SK-N-MC (cell line): ENCODE data around the gene TEX19.

ENCODE experiments used
- DNase-seq: peaks from one replicate; pipeline ENCODE4 v3.0.0-alpha.2; 2011; ENCODE audit warnings: low read depth, low spot score
- H3K27ac ChIP-seq: fragments of 200-600 bp; sonication (generic); 2 replicates; pipeline ENCODE4 v1.5.1; 2016; ENCODE audit warnings: mixed run types
- H3K36me3 ChIP-seq: fragments of 200-600 bp; sonication (generic); 2 replicates; pipeline ENCODE4 v1.6.1; 2017; ENCODE audit warnings: antibody characterized with exemption, low read length, mixed read lengths; ENCODE audit not compliant: insufficient read depth
- H3K4me3 ChIP-seq: fragments of 200-600 bp; sonication (generic); 2 replicates; pipeline ENCODE4 v1.5.1; 2016
- H3K9ac ChIP-seq: fragments of 200-600 bp; sonication (generic); 2 replicates; pipeline ENCODE4 v1.8.0; 2017; ENCODE audit warnings: mixed run types, mixed read lengths; ENCODE audit not compliant: insufficient read length
- H3K9me3 ChIP-seq: fragments of 200-600 bp; sonication (generic); 2 replicates; pipeline ENCODE4 v1.6.1; 2017; ENCODE audit warnings: low read depth, mild to moderate bottlenecking, antibody characterized with exemption, low read length, moderate library complexity, mixed read lengths
- EZH2 ChIP-seq: fragments of 200-600 bp; sonication (generic); IDR thresholded peaks from one replicate; pipeline ENCODE4 v1.6.1; 2017; ENCODE audit warnings: antibody characterized with exemption
- FOXP2 ChIP-seq: optimal IDR thresholded peaks from 2 replicates; pipeline ENCODE3; 2011; ENCODE audit warnings: mild to moderate bottlenecking, moderate library complexity; ENCODE audit not compliant: insufficient read depth; ENCODE audit errors: extremely low read length, control extremely low read depth
- POLR2AphosphoS5 ChIP-seq: IDR thresholded peaks from 2 replicates; pipeline ENCODE4 v1.6.1; 2012; ENCODE audit warnings: mild to moderate bottlenecking, low read depth, low read length, borderline replicate concordance

Gene TEX19

GRCh38 chr17:82390015-82390859 lies 31.2 kb downstream of the TEX19 start:
- no peak for TF ChIP-seq POLR2AphosphoS5
- no peak for TF ChIP-seq EZH2
- no peak for TF ChIP-seq FOXP2
- H3K36me3 ChIP-seq: no peaks in the 10 kb centered on the region; the same call in 1 of the 2 replicates
- H3K4me3 ChIP-seq: no peak overlapping the region
- DNase-seq: no peak
- no peak overlapping the region for H3K9ac ChIP-seq
- H3K27ac ChIP-seq: no peak overlapping the region
- no peaks in the 10 kb centered on the region for H3K9me3 ChIP-seq

- DNase-seq: no peak
- Histone ChIP-seq H3K9me3 (no peaks in the 10 kb centered on the region), H3K27ac (no peak overlapping the region), H3K36me3 (no peaks in the 10 kb centered on the region; the same call in 1 of the 2 replicates), H3K4me3 (no peak overlapping the region), H3K9ac (no peak overlapping the region)
- TF ChIP-seq EZH2 (no peak), POLR2AphosphoS5 (no peak), FOXP2 (no peak)
Observed at GRCh38 chr17:82390860-82391435, 31.9 kb downstream of the TEX19 start.

- DNase-seq: no peak
- TF ChIP-seq FOXP2 (no peak), POLR2AphosphoS5 (no peak), EZH2 (no peak)
- H3K9ac ChIP-seq: no peak overlapping the region
- H3K36me3 ChIP-seq: no peaks in the 10 kb centered on the region; the same call in 1 of the 2 replicates
- no peaks in the 10 kb centered on the region for H3K9me3 ChIP-seq
- H3K4me3 ChIP-seq: no peak overlapping the region
- no peak overlapping the region for H3K27ac ChIP-seq
Observed at GRCh38 chr17:82391496-82392066, 32.5 kb downstream of the TEX19 start.

- H3K9me3 ChIP-seq: no peaks in the 10 kb centered on the region
- H3K36me3 ChIP-seq: no peaks in the 10 kb centered on the region; the same call in 1 of the 2 replicates
- H3K9ac ChIP-seq: no peak overlapping the region
- no peak overlapping the region for H3K4me3 ChIP-seq
- DNase-seq: no peak
- peak overlapping the region; percentile 34; the same call in 1 of the 2 replicates for H3K27ac ChIP-seq
- no peak for TF ChIP-seq FOXP2
- no peak for TF ChIP-seq POLR2AphosphoS5
- TF ChIP-seq EZH2: no peak
Observed at GRCh38 chr17:82392209-82392920, 33.3 kb downstream of the TEX19 start.

- Histone ChIP-seq H3K9ac (no peak overlapping the region), H3K36me3 (no peaks in the 10 kb centered on the region; the same call in 1 of the 2 replicates), H3K4me3 (no peak overlapping the region), H3K9me3 (no peaks in the 10 kb centered on the region), H3K27ac (peak overlapping the region; percentile 34; the same call in 1 of the 2 replicates)
- DNase-seq: no peak
- no peak for TF ChIP-seq FOXP2
- TF ChIP-seq EZH2: no peak
- TF ChIP-seq POLR2AphosphoS5: no peak
Observed at GRCh38 chr17:82392941-82393340, 33.9 kb downstream of the TEX19 start.

GRCh38 chr17:82394278-82394677 lies 35.2 kb downstream of the TEX19 start:
- no peaks in the 10 kb centered on the region for H3K9me3 ChIP-seq
- H3K27ac ChIP-seq: no peak overlapping the region
- TF ChIP-seq FOXP2: no peak
- TF ChIP-seq POLR2AphosphoS5: no peak
- no peak for TF ChIP-seq EZH2
- no peak overlapping the region for H3K9ac ChIP-seq
- H3K36me3 ChIP-seq: no peaks in the 10 kb centered on the region; the same call in 1 of the 2 replicates
- no peak for DNase-seq
- H3K4me3 ChIP-seq: no peak overlapping the region

- no peak overlapping the region for H3K4me3 ChIP-seq
- H3K27ac ChIP-seq: peak overlapping the region; percentile 2; the same call in 1 of the 2 replicates
- no peak overlapping the region for H3K9ac ChIP-seq
- no peak for TF ChIP-seq FOXP2
- no peak for TF ChIP-seq POLR2AphosphoS5
- TF ChIP-seq EZH2: no peak
- no peak for DNase-seq
- H3K9me3 ChIP-seq: no peaks in the 10 kb centered on the region
- no peaks in the 10 kb centered on the region; the same call in 1 of the 2 replicates for H3K36me3 ChIP-seq
Observed at GRCh38 chr17:82396601-82397435, 37.8 kb downstream of the TEX19 start.
